K562 (cell line): Measurements from ENCODE around the gene TM4SF20. TPM values are rescaled to one million over a fixed set of nuclear protein-coding genes. Genes with fewer than 3 reads are reported as not detected.

Experiments used
- ATAC-seq: fragments of 200-7000 bp; cut with Tn5 transposase; 3 replicates; pipeline ENCODE4 v1.9.1; 2020; ENCODE audit warnings: moderate library complexity
- BruUV-seq: library from RNA; stranded (reverse); fragments of 400-500 nt; replicated peaks from 2 replicates; lab custom pipeline; 2021; lab: Mats Ljungman, UMichigan
- CTCF ChIA-PET: fragments of 300-600 bp; formaldehyde crosslinking; extraction: SDS; loops from one replicate; lab custom pipeline; 2021; ENCODE audit warnings: low intra/inter-chr PET ratio; lab: Yijun Ruan, JAX
- POLR2A ChIA-PET: fragments of 300-600, 350-650 bp; sonication (Branson Sonifier 250); formaldehyde crosslinking; extraction: SDS; loops from one replicate; lab custom pipeline; 2021; ENCODE audit warnings: antibody characterized with exemption, inconsistent platforms; lab: Yijun Ruan, JAX
- DNase-seq, 4 experiments: peaks; one replicate each; pipeline versions ENCODE4 v3.0.0 to v3.0.0-alpha.2; 2011 to 2018; ENCODE audit warnings: low spot score in 3 of 4, mixed read lengths in 3 of 4; ENCODE audit errors: extremely low read depth in 1 of 4
- FAIRE-seq: peaks from 2 replicates; lab custom pipeline; 2011; peaks lifted over from hg19 to GRCh38; lab: Jason Lieb, UNC
- H2AFZ ChIP-seq: 2 replicates; pipeline ENCODE4 v1.6.0; 2011; ENCODE audit warnings: low read depth, low read length, control low read depth, inconsistent platforms
- H3K27ac ChIP-seq: fragments of 200-600 bp; 3 replicates; pipeline ENCODE4 v1.8.0; 2011; ENCODE audit warnings: low read depth, mild to moderate bottlenecking, control low read depth, inconsistent platforms, low read length, moderate library complexity, mixed read lengths; ENCODE audit errors: extremely low read depth
- H3K27me3 ChIP-seq, 2 experiments: fragments of 300-600 bp in 1 of 2; 2 replicates in 1 of 2; 3 replicates in 1 of 2; pipeline versions ENCODE4 v1.6.0 to v1.8.0; 2011; ENCODE audit warnings: inconsistent platforms in 2 of 2, low read length in 2 of 2, mild to moderate bottlenecking in 1 of 2, mixed read lengths in 1 of 2, moderate library complexity in 1 of 2; ENCODE audit not compliant: control insufficient read depth in 2 of 2, insufficient read depth in 2 of 2
- H3K36me3 ChIP-seq: fragments of 300-600 bp; 3 replicates; pipeline ENCODE4 v1.8.0; 2011; ENCODE audit warnings: mild to moderate bottlenecking, low read length, inconsistent platforms; ENCODE audit not compliant: control insufficient read depth, insufficient read depth
- H3K4me1 ChIP-seq, 2 experiments: fragments of 200-600 bp in 1 of 2; replicated peaks in 1 of 2; 2 replicates in 1 of 2; 3 replicates in 1 of 2; pipeline versions ENCODE4 v1.5.1 to v1.8.0; 2011; ENCODE audit warnings: inconsistent platforms in 2 of 2, low read length in 2 of 2, mild to moderate bottlenecking in 1 of 2, mixed read lengths in 1 of 2, moderate library complexity in 1 of 2; ENCODE audit not compliant: control insufficient read depth in 2 of 2, insufficient read depth in 2 of 2
- H3K4me2 ChIP-seq: 2 replicates; pipeline ENCODE4 v1.6.1; 2011; ENCODE audit warnings: low read length, control low read depth, inconsistent platforms, mixed read lengths; ENCODE audit not compliant: insufficient read depth
- H3K4me3 ChIP-seq: fragments of 200-600 bp; sonication (generic), shearing (Covaris generic); 2 replicates; pipeline ENCODE4 v1.5.1; 2016; ENCODE audit warnings: control low read depth, inconsistent platforms
- H3K79me2 ChIP-seq: fragments of 200-600 bp; 3 replicates; pipeline ENCODE4 v1.8.0; 2011; ENCODE audit warnings: low read length, inconsistent platforms; ENCODE audit not compliant: control insufficient read depth, insufficient read depth
- H3K9ac ChIP-seq, 2 experiments: 2 replicates each; pipeline versions ENCODE4 v1.6.0 to v1.6.1; 2011; ENCODE audit warnings: low read depth in 2 of 2, low read length in 2 of 2, control low read depth in 1 of 2, inconsistent platforms in 1 of 2, mild to moderate bottlenecking in 1 of 2, mixed read lengths in 1 of 2; ENCODE audit not compliant: insufficient read depth in 1 of 2
- H3K9me1 ChIP-seq: one replicate; pipeline ENCODE4 v1.6.0; 2011; ENCODE audit warnings: inconsistent platforms, mild to moderate bottlenecking, low read length, moderate library complexity; ENCODE audit not compliant: control insufficient read depth, insufficient read depth
- H3K9me3 ChIP-seq: replicated peaks from 2 replicates; pipeline ENCODE4 v1.5.1; 2011; ENCODE audit warnings: low read depth, low read length, inconsistent platforms; ENCODE audit not compliant: control insufficient read depth, insufficient read depth
- H4K20me1 ChIP-seq: replicated peaks from 2 replicates; pipeline ENCODE4 v1.6.1; 2011; ENCODE audit warnings: low read length, inconsistent platforms, mixed read lengths; ENCODE audit not compliant: control insufficient read depth, insufficient read depth
- CTCF ChIP-seq, 3 experiments: IDR thresholded peaks in 2 of 3; conservative IDR thresholded peaks in 1 of 3; 2 replicates each; pipeline ENCODE4 v1.5.1; 2011 to 2012; ENCODE audit warnings: low read length in 3 of 3, mild to moderate bottlenecking in 3 of 3, control low read depth in 2 of 3, improper control_type of control experiment in 1 of 3, inconsistent platforms in 1 of 3, low read depth in 1 of 3, mixed read lengths in 1 of 3, moderate library complexity in 1 of 3; ENCODE audit not compliant: insufficient read depth in 2 of 3
- SIN3A ChIP-seq, 2 experiments: fragments of 150-350 bp in 1 of 2; IDR thresholded peaks; 2 replicates each; pipeline ENCODE4 v1.6.1; 2011 to 2016; ENCODE audit warnings: borderline replicate concordance in 2 of 2, low read depth in 2 of 2, low read length in 2 of 2, mild to moderate bottlenecking in 2 of 2, moderate library complexity in 2 of 2; ENCODE audit not compliant: control insufficient read depth in 1 of 2
- WGBS: fragments of 100-300 bp; shearing (Covaris generic); methylation state at CpG from one replicate; pipeline ENCODE4 v1.1.6; 2016; ENCODE audit warnings: low coverage, mixed read lengths; ENCODE audit not compliant: insufficient coverage; ENCODE audit errors: missing lambda C conversion rate; 5-methylcytosine and 5-hydroxymethylcytosine counted together
- in situ Hi-C: fragments of 300-500 bp; cut with MboI; formaldehyde crosslinking; loops from 4 replicates; pipeline ENCODE4 v1.15.0; 2018; ENCODE audit warnings: inconsistent platforms, mixed read lengths
- intact Hi-C: fragments of 100-400 bp; cut with micrococcal nuclease; formaldehyde crosslinking; loops from 2 replicates; pipeline ENCODE4 v1.14.2; 2022
- polyA plus RNA-seq, 8 experiments: library from polyadenylated mRNA; depleted of rRNA in 4 of 8; stranded (reverse) in 5 of 8; unstranded in 3 of 8; fragments of >200 nt; fragmentation: Nextera tagmentation in 2 of 8; fragmentation: Illumina TruSeq in 1 of 8; extraction: Ambion mirVana in 2 of 8; extraction: Trizol in 1 of 8; gene quantifications; 2 replicates each; pipeline versions ENCODE4 v1.2.1 to v1.2.3, GENCODE V29; 2011 to 2014; ENCODE audit warnings: inconsistent platforms in 1 of 8, missing spikeins in 1 of 8
- total RNA-seq, 7 experiments: library from RNA; depleted of rRNA in 6 of 7; stranded (reverse); fragments of >200 nt in 6 of 7; fragmentation: Illumina TruSeq in 2 of 7; extraction: Trizol in 2 of 7; gene quantifications; 2 replicates each; pipeline versions ENCODE4 v1.2.1 to v1.2.3, GENCODE V29; 2011 to 2021; ENCODE audit warnings: low replicate concordance in 1 of 7

Gene TM4SF20
- total and polyA plus RNA-seq, 9 of the 15 experiments (the other 6 are each of a cell fraction or from before 2014, with no cell fraction given), result not detected

- intact Hi-C loops, result no loop called here
- TF ChIP-seq SIN3A (IDR thresholded peaks at IDR 0.05; ENCODE audit: borderline replicate concordance in 2 of 2, control insufficient read depth in 1 of 2, low read depth in 2 of 2, low read length in 2 of 2) (no peak), CTCF (IDR thresholded peaks at IDR 0.05 in 2 of 3, conservative IDR thresholded peaks at IDR 0.05 in 1 of 3; ENCODE audit: insufficient read depth in 2 of 3, low read depth in 1 of 3, low read length in 3 of 3) (peak in 1 of 3 experiments; percentile 8; a peak in 1 of 6 replicates)
- Histone ChIP-seq H3K9me1 (no peaks in the 10 kb centered on the region), H3K36me3 (no peaks in the 10 kb centered on the region), H3K4me3 (no peak overlapping the region), H3K27me3 (peaks cover 0 to 5% of the 10 kb centered on the region in 2 experiments; a peak in 1 of 5 replicates), H3K27ac (no peak overlapping the region), H3K79me2 (no peaks in the 10 kb centered on the region), H2AFZ (no peak overlapping the region), H3K4me1 (no peaks in the 10 kb centered on the region; a peak in 1 of 5 replicates), H3K9me3 (no peaks in the 10 kb centered on the region), H3K4me2 (no peak overlapping the region), H3K9ac (no peak overlapping the region), H4K20me1 (no peaks in the 10 kb centered on the region)
- DNase-seq, result no peak
- whole genome bisulfite sequencing, result 5% methylated on average over 7 of the region's 8 CpGs
- ATAC-seq, result no peak
- BruUV-seq, result no TSS peak
- in situ Hi-C loops, result no loop called here
- ChIA-PET CTCF (no interaction called here), POLR2A (interaction anchor here (1.2 kb wide), 1 partner anchor 15 kb away, joined by 3 read pairs; no protein-coding TSS in a partner anchor)
- FAIRE-seq, result no peak
Observed at GRCh38 chr2:227377467-227378351, 1.4 kb downstream of the TM4SF20 start.
